ENCODE results near the gene RSAD2. TPM values are rescaled to one million over a fixed set of nuclear protein-coding genes. Genes with fewer than 3 reads are reported as not detected.

The RSAD2 gene
- total RNA-seq, 1 donor from 2014 or later, result 4.4 TPM

GRCh38 chr2:6941299-6942046, 63.9 kb downstream of the RSAD2 start:
- peaks cover 4% of the 10 kb centered on the region for H3K4me1 Mint-ChIP-seq (ENCODE audit: low read depth)
- H3K4me3 Mint-ChIP-seq (ENCODE audit: low read depth), result no peak overlapping the region
- no peak for DNase-seq (ENCODE audit: low spot score, unreplicated experiment)

GRCh38 chr2:6942848-6943247, 65.3 kb downstream of the RSAD2 start:
- no peaks in the 10 kb centered on the region for H3K27me3 Mint-ChIP-seq
- H3K9me3 Mint-ChIP-seq (ENCODE audit: low read depth), result no peaks in the 10 kb centered on the region
- peaks cover 38% of the 10 kb centered on the region for H3K36me3 Mint-ChIP-seq (ENCODE audit: insufficient read depth)
- H3K27ac Mint-ChIP-seq, result peak overlapping the region; percentile 18
- no peak overlapping the region for H3K4me3 Mint-ChIP-seq (ENCODE audit: low read depth)
- no peak for DNase-seq (ENCODE audit: low spot score, unreplicated experiment)
- no peak for TF ChIP-seq CTCF (IDR thresholded peaks at IDR 0.05; ENCODE audit: unreplicated experiment)
- peaks cover 4% of the 10 kb centered on the region for H3K4me1 Mint-ChIP-seq (ENCODE audit: low read depth)

More at GRCh38 chr2:6941299-6942046, 63.9 kb downstream of the RSAD2 start:
- Mint-ChIP-seq H3K27ac (no peak overlapping the region), H3K9me3 (ENCODE audit: low read depth) (no peaks in the 10 kb centered on the region), H3K36me3 (ENCODE audit: insufficient read depth) (peaks cover 36% of the 10 kb centered on the region), H3K27me3 (peaks cover 3% of the 10 kb centered on the region)
- no peak for TF ChIP-seq CTCF (IDR thresholded peaks at IDR 0.05; ENCODE audit: unreplicated experiment)

GRCh38 chr2:6943523-6943922, 65.9 kb downstream of the RSAD2 start:
- no peak for DNase-seq (ENCODE audit: low spot score, unreplicated experiment)
- H3K4me1 Mint-ChIP-seq (ENCODE audit: low read depth), result peaks cover 4% of the 10 kb centered on the region
- no peak overlapping the region for H3K4me3 Mint-ChIP-seq (ENCODE audit: low read depth)
- peaks cover 42% of the 10 kb centered on the region for H3K36me3 Mint-ChIP-seq (ENCODE audit: insufficient read depth)
- no peak overlapping the region for H3K27ac Mint-ChIP-seq
- H3K27me3 Mint-ChIP-seq, result no peaks in the 10 kb centered on the region
- no peak for TF ChIP-seq CTCF (IDR thresholded peaks at IDR 0.05; ENCODE audit: unreplicated experiment)
- H3K9me3 Mint-ChIP-seq (ENCODE audit: low read depth), result no peaks in the 10 kb centered on the region

GRCh38 chr2:6943971-6944370, 66.4 kb downstream of the RSAD2 start:
- H3K4me1 Mint-ChIP-seq (ENCODE audit: low read depth), result peaks cover 4% of the 10 kb centered on the region
- H3K9me3 Mint-ChIP-seq (ENCODE audit: low read depth), result no peaks in the 10 kb centered on the region
- no peaks in the 10 kb centered on the region for H3K27me3 Mint-ChIP-seq
- TF ChIP-seq CTCF (IDR thresholded peaks at IDR 0.05; ENCODE audit: unreplicated experiment), result no peak
- no peak overlapping the region for H3K4me3 Mint-ChIP-seq (ENCODE audit: low read depth)
- no peak for DNase-seq (ENCODE audit: low spot score, unreplicated experiment)
- no peak overlapping the region for H3K27ac Mint-ChIP-seq
- peaks cover 44% of the 10 kb centered on the region for H3K36me3 Mint-ChIP-seq (ENCODE audit: insufficient read depth)

- no peaks in the 10 kb centered on the region for H3K9me3 Mint-ChIP-seq (ENCODE audit: low read depth)
- H3K4me3 Mint-ChIP-seq (ENCODE audit: low read depth), result no peak overlapping the region
- H3K27ac Mint-ChIP-seq, result no peak overlapping the region
- TF ChIP-seq CTCF (IDR thresholded peaks at IDR 0.05; ENCODE audit: unreplicated experiment), result no peak
- H3K36me3 Mint-ChIP-seq (ENCODE audit: insufficient read depth), result peaks cover 44% of the 10 kb centered on the region
- DNase-seq (ENCODE audit: low spot score, unreplicated experiment), result no peak
- H3K27me3 Mint-ChIP-seq, result no peaks in the 10 kb centered on the region
- peaks cover 4% of the 10 kb centered on the region for H3K4me1 Mint-ChIP-seq (ENCODE audit: low read depth)
Observed at GRCh38 chr2:6944555-6944954, 67.0 kb downstream of the RSAD2 start.
